K562 (cell line): Measurements from ENCODE around the gene PEX7. TPM values are rescaled to one million over a fixed set of nuclear protein-coding genes. Genes with fewer than 3 reads are reported as not detected.

ENCODE experiments used
- ATAC-seq: fragments of 200-7000 bp; cut with Tn5 transposase; 3 replicates; pipeline ENCODE4 v1.9.1; 2020; ENCODE audit warnings: moderate library complexity
- BruUV-seq: library from RNA; stranded (reverse); fragments of 400-500 nt; replicated peaks from 2 replicates; lab custom pipeline; 2021; lab: Mats Ljungman, UMichigan
- CTCF ChIA-PET: fragments of 300-600 bp; formaldehyde crosslinking; extraction: SDS; loops from one replicate; lab custom pipeline; 2021; ENCODE audit warnings: low intra/inter-chr PET ratio; lab: Yijun Ruan, JAX
- POLR2A ChIA-PET: fragments of 300-600, 350-650 bp; sonication (Branson Sonifier 250); formaldehyde crosslinking; extraction: SDS; loops from one replicate; lab custom pipeline; 2021; ENCODE audit warnings: antibody characterized with exemption, inconsistent platforms; lab: Yijun Ruan, JAX
- DNase-seq, 4 experiments: peaks; one replicate each; pipeline versions ENCODE4 v3.0.0 to v3.0.0-alpha.2; 2011 to 2018; ENCODE audit warnings: low spot score in 3 of 4, mixed read lengths in 3 of 4; ENCODE audit errors: extremely low read depth in 1 of 4
- FAIRE-seq: peaks from 2 replicates; lab custom pipeline; 2011; peaks lifted over from hg19 to GRCh38; lab: Jason Lieb, UNC
- H2AFZ ChIP-seq: 2 replicates; pipeline ENCODE4 v1.6.0; 2011; ENCODE audit warnings: low read depth, low read length, control low read depth, inconsistent platforms
- H3K27ac ChIP-seq: fragments of 200-600 bp; 3 replicates; pipeline ENCODE4 v1.8.0; 2011; ENCODE audit warnings: low read depth, mild to moderate bottlenecking, control low read depth, inconsistent platforms, low read length, moderate library complexity, mixed read lengths; ENCODE audit errors: extremely low read depth
- H3K27me3 ChIP-seq, 2 experiments: fragments of 300-600 bp in 1 of 2; 2 replicates in 1 of 2; 3 replicates in 1 of 2; pipeline versions ENCODE4 v1.6.0 to v1.8.0; 2011; ENCODE audit warnings: inconsistent platforms in 2 of 2, low read length in 2 of 2, mild to moderate bottlenecking in 1 of 2, mixed read lengths in 1 of 2, moderate library complexity in 1 of 2; ENCODE audit not compliant: control insufficient read depth in 2 of 2, insufficient read depth in 2 of 2
- H3K36me3 ChIP-seq: fragments of 300-600 bp; 3 replicates; pipeline ENCODE4 v1.8.0; 2011; ENCODE audit warnings: mild to moderate bottlenecking, low read length, inconsistent platforms; ENCODE audit not compliant: control insufficient read depth, insufficient read depth
- H3K4me1 ChIP-seq, 2 experiments: fragments of 200-600 bp in 1 of 2; replicated peaks in 1 of 2; 2 replicates in 1 of 2; 3 replicates in 1 of 2; pipeline versions ENCODE4 v1.5.1 to v1.8.0; 2011; ENCODE audit warnings: inconsistent platforms in 2 of 2, low read length in 2 of 2, mild to moderate bottlenecking in 1 of 2, mixed read lengths in 1 of 2, moderate library complexity in 1 of 2; ENCODE audit not compliant: control insufficient read depth in 2 of 2, insufficient read depth in 2 of 2
- H3K4me2 ChIP-seq: 2 replicates; pipeline ENCODE4 v1.6.1; 2011; ENCODE audit warnings: low read length, control low read depth, inconsistent platforms, mixed read lengths; ENCODE audit not compliant: insufficient read depth
- H3K4me3 ChIP-seq: fragments of 200-600 bp; sonication (generic), shearing (Covaris generic); 2 replicates; pipeline ENCODE4 v1.5.1; 2016; ENCODE audit warnings: control low read depth, inconsistent platforms
- H3K79me2 ChIP-seq: fragments of 200-600 bp; 3 replicates; pipeline ENCODE4 v1.8.0; 2011; ENCODE audit warnings: low read length, inconsistent platforms; ENCODE audit not compliant: control insufficient read depth, insufficient read depth
- H3K9ac ChIP-seq, 2 experiments: 2 replicates each; pipeline versions ENCODE4 v1.6.0 to v1.6.1; 2011; ENCODE audit warnings: low read depth in 2 of 2, low read length in 2 of 2, control low read depth in 1 of 2, inconsistent platforms in 1 of 2, mild to moderate bottlenecking in 1 of 2, mixed read lengths in 1 of 2; ENCODE audit not compliant: insufficient read depth in 1 of 2
- H3K9me1 ChIP-seq: one replicate; pipeline ENCODE4 v1.6.0; 2011; ENCODE audit warnings: inconsistent platforms, mild to moderate bottlenecking, low read length, moderate library complexity; ENCODE audit not compliant: control insufficient read depth, insufficient read depth
- H3K9me3 ChIP-seq: replicated peaks from 2 replicates; pipeline ENCODE4 v1.5.1; 2011; ENCODE audit warnings: low read depth, low read length, inconsistent platforms; ENCODE audit not compliant: control insufficient read depth, insufficient read depth
- H4K20me1 ChIP-seq: replicated peaks from 2 replicates; pipeline ENCODE4 v1.6.1; 2011; ENCODE audit warnings: low read length, inconsistent platforms, mixed read lengths; ENCODE audit not compliant: control insufficient read depth, insufficient read depth
- DPF2 ChIP-seq: fragments of 450-650 bp; IDR thresholded peaks from 2 replicates; pipeline ENCODE4 v1.6.1; 2016
- HNRNPH1 ChIP-seq: fragments of 200-400 bp; formaldehyde crosslinking; optimal IDR thresholded peaks from 2 replicates; pipeline ENCODE3; 2017; ENCODE audit warnings: low read depth, mild to moderate bottlenecking, low read length, moderate library complexity
- NR4A1 ChIP-seq, 2 experiments: fragments of 250-450 bp in 1 of 2; fragments of 450-650 bp in 1 of 2; sonication (Bioruptor Pico) in 1 of 2; IDR thresholded peaks; 2 replicates each; pipeline versions ENCODE4 v1.4.0 to v1.6.1; 2016 to 2020; ENCODE audit warnings: mild to moderate bottlenecking in 2 of 2, missing compliant biosample characterization in 1 of 2, missing genetic modification characterization in 1 of 2, moderate library complexity in 1 of 2
- SAP30 ChIP-seq: fragments of 200-600 bp; sonication (generic); IDR thresholded peaks from 2 replicates; pipeline ENCODE4 v1.6.1; 2012; ENCODE audit warnings: borderline replicate concordance, low read depth, mild to moderate bottlenecking, moderate library complexity, low read length, control low read depth, inconsistent platforms; ENCODE audit not compliant: insufficient read depth, poor library complexity, severe bottlenecking
- STAT5A ChIP-seq: IDR thresholded peaks from 2 replicates; pipeline ENCODE4 v1.6.1; 2012; ENCODE audit warnings: low read length, inconsistent platforms, borderline replicate concordance
- ZEB2 ChIP-seq: fragments of 450-650 bp; IDR thresholded peaks from 2 replicates; pipeline ENCODE4 v1.6.1; 2016
- ZNF165 ChIP-seq: fragments of 250-450 bp; sonication (Bioruptor Pico); IDR thresholded peaks from 2 replicates; pipeline ENCODE4 v1.4.0; 2020; ENCODE audit warnings: borderline replicate concordance
- ZNF23 ChIP-seq: fragments of 250-450 bp; sonication (Bioruptor Pico); IDR thresholded peaks from 2 replicates; pipeline ENCODE4 v1.4.0; 2020; ENCODE audit warnings: mild to moderate bottlenecking
- WGBS: fragments of 100-300 bp; shearing (Covaris generic); methylation state at CpG from one replicate; pipeline ENCODE4 v1.1.6; 2016; ENCODE audit warnings: low coverage, mixed read lengths; ENCODE audit not compliant: insufficient coverage; ENCODE audit errors: missing lambda C conversion rate; 5-methylcytosine and 5-hydroxymethylcytosine counted together
- in situ Hi-C: fragments of 300-500 bp; cut with MboI; formaldehyde crosslinking; loops from 4 replicates; pipeline ENCODE4 v1.15.0; 2018; ENCODE audit warnings: inconsistent platforms, mixed read lengths
- intact Hi-C: fragments of 100-400 bp; cut with micrococcal nuclease; formaldehyde crosslinking; loops from 2 replicates; pipeline ENCODE4 v1.14.2; 2022
- polyA plus RNA-seq, 8 experiments: library from polyadenylated mRNA; depleted of rRNA in 4 of 8; stranded (reverse) in 5 of 8; unstranded in 3 of 8; fragments of >200 nt; fragmentation: Nextera tagmentation in 2 of 8; fragmentation: Illumina TruSeq in 1 of 8; extraction: Ambion mirVana in 2 of 8; extraction: Trizol in 1 of 8; gene quantifications; 2 replicates each; pipeline versions ENCODE4 v1.2.1 to v1.2.3, GENCODE V29; 2011 to 2014; ENCODE audit warnings: inconsistent platforms in 1 of 8, missing spikeins in 1 of 8
- total RNA-seq, 7 experiments: library from RNA; depleted of rRNA in 6 of 7; stranded (reverse); fragments of >200 nt in 6 of 7; fragmentation: Illumina TruSeq in 2 of 7; extraction: Trizol in 2 of 7; gene quantifications; 2 replicates each; pipeline versions ENCODE4 v1.2.1 to v1.2.3, GENCODE V29; 2011 to 2021; ENCODE audit warnings: low replicate concordance in 1 of 7
- TF ChIP-seq, protein P1 (sequence below), 2 experiments: fragments of 450-650 bp in 1 of 2; sonication (generic) in 1 of 2; formaldehyde crosslinking in 1 of 2; IDR thresholded peaks in 1 of 2; conservative IDR thresholded peaks in 1 of 2; 2 replicates each; pipeline versions ENCODE4 v1.6.1 to v1.8.1; 2016 to 2023; ENCODE audit warnings: mild to moderate bottlenecking in 2 of 2, moderate library complexity in 2 of 2, inconsistent platforms in 1 of 2, missing genetic modification reagents in 1 of 2

Gene PEX7
- total and polyA plus RNA-seq, 9 of the 15 experiments (the other 6 are each of a cell fraction or from before 2014, with no cell fraction given): 1.6 to 12.9 (median 9.1) TPM

DNA sequence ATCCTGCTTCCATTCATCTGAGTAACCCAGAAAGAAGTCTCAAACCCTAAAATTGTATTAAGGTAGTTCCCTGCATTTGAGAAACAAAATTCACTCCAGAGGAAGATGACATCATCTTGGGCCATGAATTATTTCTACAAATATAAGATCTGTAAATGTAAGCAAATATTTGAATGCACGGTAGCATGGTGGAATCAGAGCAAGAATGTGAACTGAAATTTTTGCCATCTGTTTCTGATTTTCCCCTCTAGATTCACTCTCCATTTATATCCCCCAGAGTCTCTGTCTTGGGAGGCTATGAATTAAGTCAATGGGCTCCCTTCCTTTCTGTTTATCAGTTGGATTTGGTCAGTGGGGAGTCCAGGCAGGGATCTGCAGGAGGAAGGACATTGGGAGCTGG, 24.3 kb upstream of the PEX7 start:
- Histone ChIP-seq H3K4me1 (peaks cover 3% of the 10 kb centered on the region in 2 experiments; a peak in 2 of 5 replicates), H3K27me3 (no peaks in the 10 kb centered on the region), H3K9me1 (no peaks in the 10 kb centered on the region), H3K4me2 (no peak overlapping the region), H3K36me3 (no peaks in the 10 kb centered on the region), H3K79me2 (no peaks in the 10 kb centered on the region), H3K4me3 (no peak overlapping the region), H4K20me1 (no peaks in the 10 kb centered on the region), H2AFZ (no peak overlapping the region), H3K9me3 (no peaks in the 10 kb centered on the region), H3K27ac (no peak overlapping the region), H3K9ac (no peak overlapping the region)
- CTCF ChIA-PET: no interaction called here
- intact Hi-C loops: no loop called here
- ATAC-seq: no peak
- POLR2A ChIA-PET: interaction anchor here (1.5 kb wide), 1 partner anchor 24 kb away, joined by 4 read pairs; no protein-coding TSS in a partner anchor
- no TSS peak for BruUV-seq
- no peak for FAIRE-seq
- no peak for DNase-seq
- 14% methylated on average over 1 of the region's 1 CpG for WGBS
- in situ Hi-C loops: no loop called here
- no peak for TF ChIP-seq ZNF165
- TF ChIP-seq, protein P1, sequence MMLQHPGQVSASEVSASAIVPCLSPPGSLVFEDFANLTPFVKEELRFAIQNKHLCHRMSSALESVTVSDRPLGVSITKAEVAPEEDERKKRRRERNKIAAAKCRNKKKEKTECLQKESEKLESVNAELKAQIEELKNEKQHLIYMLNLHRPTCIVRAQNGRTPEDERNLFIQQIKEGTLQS (IDR thresholded peaks at IDR 0.05): peak; percentile 36
- TF ChIP-seq, protein P1 (CRISPR knock-in tag; conservative IDR thresholded peaks at IDR 0.05): no peak

DNA sequence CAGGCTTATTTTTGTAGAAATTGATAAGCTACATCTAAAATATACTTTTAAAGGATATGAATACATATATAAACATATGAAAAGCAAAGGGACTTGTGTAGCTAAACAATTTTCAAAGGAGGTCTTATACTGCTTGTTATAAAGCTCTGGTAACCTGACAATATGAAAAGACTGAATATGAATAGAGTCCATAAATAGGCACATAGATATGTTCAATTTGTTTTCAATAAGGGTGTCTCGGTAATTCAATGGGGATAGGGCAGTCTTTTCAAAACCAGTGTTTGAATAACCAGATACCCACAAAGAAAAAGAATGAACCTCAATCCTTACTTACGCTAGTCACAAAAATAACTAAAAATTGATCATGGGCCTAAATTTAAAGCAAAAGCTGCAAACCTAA, 20.8 kb upstream of the PEX7 start:
- no peaks in the 10 kb centered on the region for H3K4me1 ChIP-seq
- DNase-seq: no peak
- H3K27me3 ChIP-seq: no peaks in the 10 kb centered on the region
- WGBS: 50% methylated on average over 2 of the region's 2 CpGs
- H3K36me3 ChIP-seq: no peaks in the 10 kb centered on the region
- H3K79me2 ChIP-seq: no peaks in the 10 kb centered on the region
- H3K9me1 ChIP-seq: no peaks in the 10 kb centered on the region
- no peak overlapping the region for H3K4me3 ChIP-seq
- H3K9me3 ChIP-seq: no peaks in the 10 kb centered on the region
- H3K4me2 ChIP-seq: no peak overlapping the region
- H4K20me1 ChIP-seq: no peaks in the 10 kb centered on the region
- CTCF ChIA-PET: no interaction called here
- TF ChIP-seq ZEB2: no peak
- no peak for TF ChIP-seq ZNF23
- TF ChIP-seq STAT5A: no peak
- no peak for TF ChIP-seq HNRNPH1
- no peak for TF ChIP-seq NR4A1 (CRISPR knock-in tag; IDR thresholded peaks at IDR 0.05)
- no peak for TF ChIP-seq NR4A1 (tag; IDR thresholded peaks at IDR 0.05)
- no peak for TF ChIP-seq SAP30
- no peak for TF ChIP-seq DPF2
- POLR2A ChIA-PET: interaction anchor here (1.0 to 2.6 kb wide), 3 partner anchors 10 to 246 kb away, joined by 3 to 8 read pairs (median 3); partner anchors contain the start of gene MAP3K5
- no peak overlapping the region for H3K27ac ChIP-seq
- H2AFZ ChIP-seq: no peak overlapping the region
- no peak for FAIRE-seq
- no peak for ATAC-seq
- BruUV-seq: no TSS peak
- H3K9ac ChIP-seq: no peak overlapping the region
- intact Hi-C loops (no loop called here), in situ Hi-C loops (no loop called here)
